IMR-90 (cell line): Measurements from ENCODE around the gene HS3ST6. TPM values are rescaled to one million over a fixed set of nuclear protein-coding genes. Genes with fewer than 3 reads are reported as not detected.

Source experiments
- ATAC-seq: fragments of 200-7000 bp; cut with Tn5 transposase; 2 replicates; pipeline ENCODE4 v1.9.1; 2020; ENCODE audit warnings: low read depth, mild to moderate bottlenecking, moderate library complexity
- BruUV-seq: library from RNA; stranded (reverse); fragments of 400-500 nt; replicated peaks from 2 replicates; lab custom pipeline; 2021; lab: Mats Ljungman, UMichigan
- CTCF ChIA-PET: fragments of 300-600 bp; formaldehyde crosslinking; extraction: SDS; loops from one replicate; lab custom pipeline; 2021; ENCODE audit warnings: antibody characterized with exemption; lab: Yijun Ruan, JAX
- POLR2A ChIA-PET: fragments of 300-600 bp; sonication (Branson Sonifier 250); formaldehyde crosslinking; loops from one replicate; lab custom pipeline; 2022; ENCODE audit warnings: antibody characterized with exemption; ENCODE audit not compliant: unreplicated experiment; lab: Charles Lee
- DNase-seq: peaks from one replicate; pipeline ENCODE4 v3.0.0; 2013
- H2AFZ ChIP-seq: replicated peaks from 2 replicates; pipeline ENCODE3; 2013; ENCODE audit warnings: low read length, mild to moderate bottlenecking; ENCODE audit not compliant: poor library complexity
- H2AK5ac ChIP-seq: 2 replicates; pipeline ENCODE4 v1.6.1; 2013; ENCODE audit warnings: low read depth, low read length, inconsistent platforms
- H2AK9ac ChIP-seq: replicated peaks from 2 replicates; pipeline ENCODE3; 2013; ENCODE audit warnings: mild to moderate bottlenecking, low read depth, low read length, moderate library complexity; ENCODE audit not compliant: poor library complexity
- H2BK120ac ChIP-seq: 2 replicates; pipeline ENCODE4 v1.6.1; 2013; ENCODE audit warnings: low read depth, low read length, inconsistent platforms
- H2BK15ac ChIP-seq: 3 replicates; pipeline ENCODE4 v1.6.1; 2013; ENCODE audit warnings: low read depth, low read length, inconsistent platforms
- H2BK20ac ChIP-seq: 2 replicates; pipeline ENCODE4 v1.6.1; 2013; ENCODE audit warnings: low read depth, mild to moderate bottlenecking, inconsistent platforms, low read length, moderate library complexity
- H2BK5ac ChIP-seq: 2 replicates; pipeline ENCODE4 v1.6.1; 2013; ENCODE audit warnings: mild to moderate bottlenecking, low read depth, low read length, inconsistent platforms; ENCODE audit not compliant: poor library complexity, severe bottlenecking
- H3K14ac ChIP-seq: replicated peaks from 2 replicates; pipeline ENCODE4 v1.6.1; 2013; ENCODE audit warnings: low read depth, low read length, inconsistent platforms
- H3K18ac ChIP-seq: 2 replicates; pipeline ENCODE4 v1.6.1; 2013; ENCODE audit warnings: low read depth, low read length, control low read depth
- H3K23ac ChIP-seq: 2 replicates; pipeline ENCODE4 v1.6.1; 2013; ENCODE audit warnings: low read depth, low read length, inconsistent platforms
- H3K27ac ChIP-seq: 2 replicates; pipeline ENCODE4 v1.5.1; 2013; ENCODE audit warnings: mild to moderate bottlenecking, control low read depth, low read length; ENCODE audit not compliant: insufficient read depth
- H3K27me3 ChIP-seq: 2 replicates; pipeline ENCODE4 v1.6.1; 2013; ENCODE audit warnings: low read length; ENCODE audit not compliant: control insufficient read depth, insufficient read depth
- H3K36me3 ChIP-seq: 2 replicates; pipeline ENCODE4 v1.6.1; 2013; ENCODE audit warnings: low read length, mixed read lengths; ENCODE audit not compliant: control insufficient read depth, insufficient read depth
- H3K4ac ChIP-seq: 2 replicates; pipeline ENCODE4 v1.6.1; 2013; ENCODE audit warnings: low read depth, low read length, inconsistent platforms
- H3K4me1 ChIP-seq: 2 replicates; pipeline ENCODE4 v1.6.1; 2013; ENCODE audit warnings: low read length, mixed read lengths; ENCODE audit not compliant: control insufficient read depth, insufficient read depth
- H3K4me2 ChIP-seq: 2 replicates; pipeline ENCODE4 v1.6.1; 2013; ENCODE audit warnings: low read depth, mild to moderate bottlenecking, control low read depth, low read length, moderate library complexity
- H3K4me3 ChIP-seq: 2 replicates; pipeline ENCODE4 v1.5.1; 2013; ENCODE audit warnings: low read depth, mild to moderate bottlenecking, control low read depth, low read length, moderate library complexity; ENCODE audit not compliant: insufficient read depth
- H3K56ac ChIP-seq: 2 replicates; pipeline ENCODE4 v1.6.1; 2013; ENCODE audit warnings: low read length, inconsistent platforms; ENCODE audit not compliant: insufficient read depth; ENCODE audit errors: extremely low read depth
- H3K79me1 ChIP-seq, 2 experiments: 2 replicates each; pipeline ENCODE4 v1.6.1; 2013; ENCODE audit warnings: low read length in 2 of 2, inconsistent platforms in 1 of 2, low read depth in 1 of 2
- H3K9ac ChIP-seq: 2 replicates; pipeline ENCODE4 v1.6.1; 2013; ENCODE audit warnings: low read depth, low read length, control low read depth
- H3K9me1 ChIP-seq: 2 replicates; pipeline ENCODE4 v1.6.1; 2013; ENCODE audit warnings: low read length, inconsistent platforms; ENCODE audit not compliant: insufficient read depth
- H3K9me3 ChIP-seq: 2 replicates; pipeline ENCODE4 v1.6.1; 2013; ENCODE audit warnings: low read length; ENCODE audit not compliant: control insufficient read depth, insufficient read depth
- H4K20me1 ChIP-seq: 2 replicates; pipeline ENCODE4 v1.6.1; 2013; ENCODE audit warnings: low read length, inconsistent platforms; ENCODE audit not compliant: insufficient read depth
- H4K5ac ChIP-seq: 2 replicates; pipeline ENCODE4 v1.6.1; 2013; ENCODE audit warnings: mild to moderate bottlenecking, low read depth, low read length, control low read depth
- H4K8ac ChIP-seq, 2 experiments: 2 replicates each; pipeline ENCODE4 v1.6.1; 2013; ENCODE audit warnings: low read depth in 2 of 2, low read length in 2 of 2, control low read depth in 1 of 2, inconsistent platforms in 1 of 2
- H4K91ac ChIP-seq: 2 replicates; pipeline ENCODE4 v1.6.1; 2013; ENCODE audit warnings: low read depth, low read length, inconsistent platforms; ENCODE audit not compliant: insufficient read depth
- CEBPB ChIP-seq: IDR thresholded peaks from 2 replicates; pipeline ENCODE4 v1.6.1; 2012; ENCODE audit warnings: low read depth, low read length, improper control_type of control experiment
- CHD1 ChIP-seq: IDR thresholded peaks from 2 replicates; pipeline ENCODE4 v1.6.1; 2012; ENCODE audit warnings: low read depth, low read length, improper control_type of control experiment
- FOS ChIP-seq: fragments of 150-350 bp; IDR thresholded peaks from 2 replicates; pipeline ENCODE4 v1.6.1; 2016; ENCODE audit warnings: low read depth, low read length
- MAZ ChIP-seq: IDR thresholded peaks from 2 replicates; pipeline ENCODE4 v1.6.1; 2012; ENCODE audit warnings: low read depth, mild to moderate bottlenecking, low read length, improper control_type of control experiment, moderate library complexity, borderline replicate concordance
- MXI1 ChIP-seq: IDR thresholded peaks from 2 replicates; pipeline ENCODE4 v1.6.1; 2012; ENCODE audit warnings: low read depth, mild to moderate bottlenecking, low read length, moderate library complexity, borderline replicate concordance
- POLR2A ChIP-seq: IDR thresholded peaks from 2 replicates; pipeline ENCODE4 v1.6.1; 2012; ENCODE audit warnings: mild to moderate bottlenecking, low read depth, low read length
- RAD21 ChIP-seq: IDR thresholded peaks from 2 replicates; pipeline ENCODE4 v1.6.1; 2012; ENCODE audit warnings: low read length, improper control_type of control experiment
- RFX5 ChIP-seq: IDR thresholded peaks from 2 replicates; pipeline ENCODE4 v1.8.0; 2012; ENCODE audit warnings: low read depth, mild to moderate bottlenecking, low read length, moderate library complexity
- WGBS, 2 experiments: methylation state at CpG; one replicate each; pipeline versions ENCODE4 v1.1.5 to v1.1.7; 2013; ENCODE audit warnings: missing lambda C conversion rate in 2 of 2; ENCODE audit not compliant: insufficient read length in 1 of 2; ENCODE audit errors: extremely low coverage in 2 of 2; 5-methylcytosine and 5-hydroxymethylcytosine counted together
- dilution Hi-C: fragments of 300-500 bp; cut with HindIII; formaldehyde crosslinking; loops from one replicate; pipeline ENCODE4 v1.14.3; 2018; ENCODE audit warnings: low sequenced_read_pairs; ENCODE audit not compliant: unreplicated experiment
- in situ Hi-C: fragments of 300-500 bp; cut with MboI; formaldehyde crosslinking; loops from 3 replicates; pipeline ENCODE4 v1.14.3; 2019; ENCODE audit warnings: low sequenced_read_pairs, inconsistent platforms, mixed read lengths
- intact Hi-C: fragments of 100-400 bp; cut with micrococcal nuclease; formaldehyde crosslinking; loops from 2 replicates; pipeline ENCODE4 v1.10.0; 2022
- polyA plus RNA-seq, 3 experiments: library from polyadenylated mRNA; depleted of rRNA; stranded (reverse); fragments of >200 nt; gene quantifications; 2 replicates each; pipeline ENCODE4 v1.2.3, GENCODE V29; 2012; ENCODE audit warnings: low replicate concordance in 1 of 3
- total RNA-seq: library from RNA; depleted of rRNA; stranded (reverse); fragments of >200 nt; gene quantifications from 2 replicates; pipeline ENCODE4 v1.2.3, GENCODE V29; 2012
- TF ChIP-seq, protein P1 (sequence below): fragments of 150-350 bp; IDR thresholded peaks from 2 replicates; pipeline ENCODE4 v1.6.1; 2016; ENCODE audit warnings: low read depth, mild to moderate bottlenecking, low read length, moderate library complexity, borderline replicate concordance
- TF ChIP-seq, protein P2 (sequence below): conservative IDR thresholded peaks from 2 replicates; pipeline ENCODE4 v1.5.1; 2012; ENCODE audit warnings: mild to moderate bottlenecking, low read depth, low read length, improper control_type of control experiment

HS3ST6 gene
- total and polyA plus RNA-seq, 2 of the 4 experiments (the other 2 are of a cell fraction), result not detected

DNA sequence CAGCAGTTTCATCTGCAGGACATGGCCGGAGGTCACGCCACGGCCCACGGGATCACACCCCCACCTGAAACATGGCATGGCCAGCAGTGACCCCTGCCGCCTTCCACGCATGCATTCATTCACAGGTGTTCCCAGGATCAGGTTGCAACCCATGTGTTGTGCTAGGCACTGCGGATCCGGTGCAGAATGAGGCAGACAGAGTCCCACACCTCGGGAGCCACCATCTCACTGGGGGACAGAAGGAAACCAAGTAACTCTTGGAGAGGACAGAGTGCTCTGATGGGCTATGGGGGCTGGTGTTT, 29.1 kb upstream of the HS3ST6 start:
- ChIA-PET CTCF (no interaction called here), POLR2A (no interaction called here)
- Histone ChIP-seq H3K4me1 (peaks cover under 1% of the 10 kb centered on the region; the same call in 1 of the 2 replicates), H3K14ac (no peak overlapping the region), H3K4me3 (no peak overlapping the region), H3K4me2 (no peak overlapping the region), H3K4ac (no peak overlapping the region), H3K9me3 (no peaks in the 10 kb centered on the region), H4K5ac (no peak overlapping the region), H3K23ac (no peak overlapping the region), H4K8ac (no peak overlapping the region), H2AK9ac (no peak overlapping the region), H4K91ac (no peak overlapping the region), H2BK5ac (no peak overlapping the region), H3K27ac (no peak overlapping the region), H2BK15ac (no peak overlapping the region), H3K9me1 (no peaks in the 10 kb centered on the region), H4K20me1 (no peaks in the 10 kb centered on the region), H2BK120ac (no peak overlapping the region), H3K18ac (no peak overlapping the region), H3K79me1 (peaks cover 0 to 7% of the 10 kb centered on the region in 2 experiments; a peak in 2 of 4 replicates), H2BK20ac (no peak overlapping the region), H3K9ac (no peak overlapping the region), H2AK5ac (no peak overlapping the region), H3K27me3 (no peaks in the 10 kb centered on the region), H3K36me3 (no peaks in the 10 kb centered on the region), H3K56ac (no peak overlapping the region), H2AFZ (no peak overlapping the region)
- 100% methylated on average over 1 of the region's 9 CpGs; no CpG with 5 or more reads in 1 of the 2 experiments for WGBS, 2 experiments
- dilution Hi-C loops, result no loop called here
- DNase-seq (no peak), ATAC-seq (no peak)
- intact Hi-C loops, result no loop called here
- in situ Hi-C loops, result no loop called here
- TF ChIP-seq RAD21 (no peak), CHD1 (no peak), FOS (no peak), RFX5 (no peak), MAZ (no peak), CEBPB (no peak), MXI1 (no peak), POLR2A (no peak)
- TF ChIP-seq, protein P1, sequence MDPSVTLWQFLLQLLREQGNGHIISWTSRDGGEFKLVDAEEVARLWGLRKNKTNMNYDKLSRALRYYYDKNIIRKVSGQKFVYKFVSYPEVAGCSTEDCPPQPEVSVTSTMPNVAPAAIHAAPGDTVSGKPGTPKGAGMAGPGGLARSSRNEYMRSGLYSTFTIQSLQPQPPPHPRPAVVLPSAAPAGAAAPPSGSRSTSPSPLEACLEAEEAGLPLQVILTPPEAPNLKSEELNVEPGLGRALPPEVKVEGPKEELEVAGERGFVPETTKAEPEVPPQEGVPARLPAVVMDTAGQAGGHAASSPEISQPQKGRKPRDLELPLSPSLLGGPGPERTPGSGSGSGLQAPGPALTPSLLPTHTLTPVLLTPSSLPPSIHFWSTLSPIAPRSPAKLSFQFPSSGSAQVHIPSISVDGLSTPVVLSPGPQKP, result no peak
- TF ChIP-seq, protein P2, sequence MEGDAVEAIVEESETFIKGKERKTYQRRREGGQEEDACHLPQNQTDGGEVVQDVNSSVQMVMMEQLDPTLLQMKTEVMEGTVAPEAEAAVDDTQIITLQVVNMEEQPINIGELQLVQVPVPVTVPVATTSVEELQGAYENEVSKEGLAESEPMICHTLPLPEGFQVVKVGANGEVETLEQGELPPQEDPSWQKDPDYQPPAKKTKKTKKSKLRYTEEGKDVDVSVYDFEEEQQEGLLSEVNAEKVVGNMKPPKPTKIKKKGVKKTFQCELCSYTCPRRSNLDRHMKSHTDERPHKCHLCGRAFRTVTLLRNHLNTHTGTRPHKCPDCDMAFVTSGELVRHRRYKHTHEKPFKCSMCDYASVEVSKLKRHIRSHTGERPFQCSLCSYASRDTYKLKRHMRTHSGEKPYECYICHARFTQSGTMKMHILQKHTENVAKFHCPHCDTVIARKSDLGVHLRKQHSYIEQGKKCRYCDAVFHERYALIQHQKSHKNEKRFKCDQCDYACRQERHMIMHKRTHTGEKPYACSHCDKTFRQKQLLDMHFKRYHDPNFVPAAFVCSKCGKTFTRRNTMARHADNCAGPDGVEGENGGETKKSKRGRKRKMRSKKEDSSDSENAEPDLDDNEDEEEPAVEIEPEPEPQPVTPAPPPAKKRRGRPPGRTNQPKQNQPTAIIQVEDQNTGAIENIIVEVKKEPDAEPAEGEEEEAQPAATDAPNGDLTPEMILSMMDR, result no peak
- BruUV-seq, result no TSS peak
